ENCODE measurements around the gene CDH15. TPM values are rescaled to one million over a fixed set of nuclear protein-coding genes. Genes with fewer than 3 reads are reported as not detected.

CDH15 gene
- total and polyA plus RNA-seq, 3 donors from 2014 or later, result 1.4 to 3.0 (median 2.1) TPM

DNA sequence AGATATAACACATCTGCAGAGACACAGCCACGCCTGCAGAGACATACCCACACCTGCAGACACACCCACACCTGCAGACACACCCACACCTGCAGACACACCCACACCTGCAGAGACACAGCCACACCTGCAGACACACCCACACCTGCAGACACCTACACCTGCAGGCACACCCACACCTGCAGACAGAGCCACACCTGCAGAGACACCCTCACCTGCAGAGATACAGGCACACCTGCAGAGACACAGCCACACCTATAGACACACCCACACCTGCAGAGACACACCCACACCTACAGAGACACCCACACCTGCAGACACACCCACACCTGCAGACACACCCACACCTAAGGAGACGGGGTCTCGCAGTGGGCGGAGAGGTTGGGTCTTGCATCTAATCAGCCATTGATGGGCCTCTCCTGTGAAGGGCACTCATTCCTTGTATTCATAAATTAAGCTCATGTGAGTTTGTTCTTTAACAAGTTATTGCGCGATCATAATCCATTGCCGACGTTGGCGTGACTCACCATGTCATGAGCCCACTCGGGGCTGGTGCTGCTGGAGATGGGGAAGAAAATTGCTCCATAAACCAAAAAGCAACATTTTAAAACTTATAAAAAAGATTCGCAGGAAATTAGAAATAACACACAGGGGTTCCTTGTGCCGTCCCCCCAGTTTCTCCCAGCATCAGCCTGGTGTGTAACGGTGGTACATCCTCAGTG is 28.9 kb upstream of the CDH15 start:
- no peaks in the 10 kb centered on the region for H3K9me3 ChIP-seq
- no peaks in the 10 kb centered on the region for H3K36me3 ChIP-seq (ENCODE audit: low read depth, missing control alignments)
- TF ChIP-seq, protein P1, sequence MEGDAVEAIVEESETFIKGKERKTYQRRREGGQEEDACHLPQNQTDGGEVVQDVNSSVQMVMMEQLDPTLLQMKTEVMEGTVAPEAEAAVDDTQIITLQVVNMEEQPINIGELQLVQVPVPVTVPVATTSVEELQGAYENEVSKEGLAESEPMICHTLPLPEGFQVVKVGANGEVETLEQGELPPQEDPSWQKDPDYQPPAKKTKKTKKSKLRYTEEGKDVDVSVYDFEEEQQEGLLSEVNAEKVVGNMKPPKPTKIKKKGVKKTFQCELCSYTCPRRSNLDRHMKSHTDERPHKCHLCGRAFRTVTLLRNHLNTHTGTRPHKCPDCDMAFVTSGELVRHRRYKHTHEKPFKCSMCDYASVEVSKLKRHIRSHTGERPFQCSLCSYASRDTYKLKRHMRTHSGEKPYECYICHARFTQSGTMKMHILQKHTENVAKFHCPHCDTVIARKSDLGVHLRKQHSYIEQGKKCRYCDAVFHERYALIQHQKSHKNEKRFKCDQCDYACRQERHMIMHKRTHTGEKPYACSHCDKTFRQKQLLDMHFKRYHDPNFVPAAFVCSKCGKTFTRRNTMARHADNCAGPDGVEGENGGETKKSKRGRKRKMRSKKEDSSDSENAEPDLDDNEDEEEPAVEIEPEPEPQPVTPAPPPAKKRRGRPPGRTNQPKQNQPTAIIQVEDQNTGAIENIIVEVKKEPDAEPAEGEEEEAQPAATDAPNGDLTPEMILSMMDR (IDR thresholded peaks at IDR 0.05), result no peak
- no peaks in the 10 kb centered on the region for H3K27me3 ChIP-seq
- DNase-seq, result no peak
- intact Hi-C loops (cut with DNase I; ENCODE audit: low total_unique reads), result no loop called here
- H3K4me3 ChIP-seq, result no peak overlapping the region
- 95 to 96% methylated on average over 12 to 13 of the region's 13 CpGs for WGBS, 2 donors
- no peak overlapping the region for H3K27ac ChIP-seq
- H3K4me1 ChIP-seq, result no peaks in the 10 kb centered on the region

GRCh38 chr16:89143201-89143741 is 28.3 kb upstream of the CDH15 start:
- no peaks in the 10 kb centered on the region for H3K27me3 ChIP-seq
- H3K4me1 ChIP-seq, result no peaks in the 10 kb centered on the region
- intact Hi-C loops (cut with DNase I; ENCODE audit: low total_unique reads), result no loop called here
- DNase-seq, result no peak
- no peak overlapping the region for H3K27ac ChIP-seq
- 94 to 95% methylated on average over 12 to 16 of the region's 17 CpGs for WGBS, 2 donors
- TF ChIP-seq, protein P1 (IDR thresholded peaks at IDR 0.05), result no peak
- no peak for TF ChIP-seq POLR2A (IDR thresholded peaks at IDR 0.05)
- no peak overlapping the region for H3K4me3 ChIP-seq
- no peaks in the 10 kb centered on the region for H3K36me3 ChIP-seq (ENCODE audit: low read depth, missing control alignments)
- H3K9me3 ChIP-seq, result no peaks in the 10 kb centered on the region

GRCh38 chr16:89143911-89144675 is 27.5 kb upstream of the CDH15 start:
- Histone ChIP-seq H3K27me3 (no peaks in the 10 kb centered on the region), H3K27ac (no peak overlapping the region), H3K4me3 (no peak overlapping the region), H3K4me1 (no peaks in the 10 kb centered on the region), H3K36me3 (ENCODE audit: low read depth, missing control alignments) (no peaks in the 10 kb centered on the region), H3K9me3 (no peaks in the 10 kb centered on the region)
- intact Hi-C loops (cut with DNase I; ENCODE audit: low total_unique reads), result no loop called here
- 90 to 93% methylated on average over 9 to 22 of the region's 22 CpGs for WGBS, 2 donors
- TF ChIP-seq, protein P1 (IDR thresholded peaks at IDR 0.05), result no peak
- TF ChIP-seq POLR2A (IDR thresholded peaks at IDR 0.05), result no peak
- no peak for DNase-seq

DNA sequence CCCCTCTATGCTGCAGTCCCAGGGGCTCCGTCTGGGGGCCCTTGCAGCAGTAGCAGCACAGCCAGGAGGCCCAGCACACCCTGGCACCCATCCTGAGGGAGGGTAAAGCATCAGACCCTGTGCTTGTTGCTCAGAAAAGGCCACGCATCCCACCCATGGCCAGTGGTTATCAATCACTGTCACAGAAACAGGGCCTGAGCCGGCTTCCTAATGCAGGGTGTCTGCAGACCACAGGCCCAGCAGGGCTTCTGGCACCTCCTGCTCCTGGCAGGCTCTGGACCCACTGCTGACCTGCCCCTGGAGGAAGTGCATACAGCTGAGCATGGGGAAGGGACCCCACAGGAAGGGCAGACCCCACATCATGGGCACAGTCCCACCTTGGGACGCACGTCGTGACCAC is 26.9 kb upstream of the CDH15 start:
- intact Hi-C loops (cut with DNase I; ENCODE audit: low total_unique reads), result no loop called here

GRCh38 chr16:89145406-89146161 is 26.0 kb upstream of the CDH15 start:
- no peaks in the 10 kb centered on the region for H3K4me1 ChIP-seq
- H3K9me3 ChIP-seq, result no peaks in the 10 kb centered on the region
- H3K4me3 ChIP-seq, result no peak overlapping the region
- no peaks in the 10 kb centered on the region for H3K36me3 ChIP-seq (ENCODE audit: low read depth, missing control alignments)
- WGBS, 2 donors, result 96 to 97% methylated on average over 8 to 23 of the region's 25 CpGs
- no peaks in the 10 kb centered on the region for H3K27me3 ChIP-seq
- H3K27ac ChIP-seq, result no peak overlapping the region
- TF ChIP-seq, protein P1 (IDR thresholded peaks at IDR 0.05), result no peak
- TF ChIP-seq POLR2A (IDR thresholded peaks at IDR 0.05), result no peak
- no peak for DNase-seq
- intact Hi-C loops (cut with DNase I; ENCODE audit: low total_unique reads), result no loop called here

More for the DNA sequence above, 26.9 kb upstream of the CDH15 start:
- TF ChIP-seq POLR2A (IDR thresholded peaks at IDR 0.05), result no peak
- H3K4me3 ChIP-seq, result no peak overlapping the region
- no peaks in the 10 kb centered on the region for H3K27me3 ChIP-seq
- 77 to 100% methylated on average over 1 to 6 of the region's 6 CpGs for WGBS, 2 donors
- no peaks in the 10 kb centered on the region for H3K36me3 ChIP-seq (ENCODE audit: low read depth, missing control alignments)
- no peaks in the 10 kb centered on the region for H3K9me3 ChIP-seq
- no peak overlapping the region for H3K27ac ChIP-seq
- DNase-seq, result no peak
- no peaks in the 10 kb centered on the region for H3K4me1 ChIP-seq
